Activated CD4-positive, alpha-beta T cell treated with anti-CD3 and anti-CD28 coated beads for 36 hours (primary cell): ENCODE data around the gene IRF5. TPM values are rescaled to one million over a fixed set of nuclear protein-coding genes. Genes with fewer than 3 reads are reported as not detected.

Experiments used
- ATAC-seq: fragments of 200-7000 bp; cut with Tn5 transposase; one replicate; pipeline ENCODE4 v1.10.0; 2021; ENCODE audit warnings: mild to moderate bottlenecking, moderate library complexity
- CTCF ChIA-PET: fragments of 350-600 bp; sonication (Branson Sonifier 250); formaldehyde crosslinking; loops from one replicate; lab custom pipeline; 2021; ENCODE audit warnings: antibody characterized with exemption; lab: Charles Lee
- POLR2A ChIA-PET: fragments of 350-600 bp; sonication (Branson Sonifier 250); formaldehyde crosslinking; loops from one replicate; lab custom pipeline; 2021; ENCODE audit warnings: antibody characterized with exemption, inconsistent platforms; lab: Charles Lee
- DNase-seq: peaks from one replicate; pipeline ENCODE4 v3.0.0-alpha.2; 2020
- H3K27ac Mint-ChIP-seq: one replicate; pipeline ENCODE4 v1.8.0; 2021; ENCODE audit warnings: mixed read lengths
- H3K27me3 Mint-ChIP-seq: one replicate; pipeline ENCODE4 v1.8.0; 2021; ENCODE audit warnings: mixed read lengths
- H3K36me3 Mint-ChIP-seq: one replicate; pipeline ENCODE4 v1.8.0; 2021; ENCODE audit warnings: low read depth, mixed read lengths
- H3K4me1 Mint-ChIP-seq: one replicate; pipeline ENCODE4 v1.8.0; 2021; ENCODE audit warnings: mixed read lengths
- H3K4me3 Mint-ChIP-seq: one replicate; pipeline ENCODE4 v1.8.0; 2021; ENCODE audit warnings: mild to moderate bottlenecking, moderate library complexity, mixed read lengths
- H3K9me3 Mint-ChIP-seq: one replicate; pipeline ENCODE4 v1.8.0; 2021; ENCODE audit warnings: low read depth, mixed read lengths
- intact Hi-C, 2 experiments: fragments of 100-400 bp; cut with DNase I in 1 of 2; cut with micrococcal nuclease in 1 of 2; formaldehyde crosslinking; loops; one replicate each; pipeline versions ENCODE4 v1.14.2 to v1.15.1; 2022 to 2024; cut with DNase I, micrococcal nuclease
- total RNA-seq, 2 experiments: library from RNA; stranded (reverse); gene quantifications; one replicate each; pipeline ENCODE4 v1.2.3, GENCODE V29; 2021

The IRF5 gene
- 1 to 10 TPM; 7.2 to 8.5 TPM for total RNA-seq

- Mint-ChIP-seq H3K4me3 (peak within 1 kb of the TSS; percentile 87), H3K9me3 (no peaks in the 10 kb centered on the region), H3K27ac (peak within 1 kb of the TSS; percentile 83), H3K27me3 (peaks cover 20% of the 10 kb centered on the region), H3K36me3 (peaks cover 2% of the 10 kb centered on the region), H3K4me1 (peaks cover 43% of the 10 kb centered on the region)
- ChIA-PET CTCF (interaction anchor here (0.5 to 0.9 kb wide), 2 partner anchors 152 to 161 kb away, joined by 3 to 4 read pairs; no protein-coding TSS in a partner anchor), POLR2A (no interaction called here)
- ATAC-seq (peak; percentile 11), DNase-seq (peak; percentile 50)
- intact Hi-C loops = no loop called here
These were observed at the start of gene IRF5 for GRCh38 chr7:128937647-128938543. TSS of gene IRF5 (plus strand) at chr7:128937927. CDS start at chr7:128942082, 4,155 bp downstream.

GRCh38 chr7:128888039-128888755 is 49.5 kb upstream of the IRF5 start:
- Mint-ChIP-seq H3K27ac (no peak overlapping the region), H3K4me1 (no peaks in the 10 kb centered on the region), H3K4me3 (no peak overlapping the region), H3K36me3 (no peaks in the 10 kb centered on the region), H3K27me3 (peaks cover 13% of the 10 kb centered on the region), H3K9me3 (no peaks in the 10 kb centered on the region)
- ChIA-PET POLR2A (no interaction called here), CTCF (no interaction called here)
- DNase-seq = no peak
- intact Hi-C loops = no loop called here
- ATAC-seq = no peak

- Mint-ChIP-seq H3K27ac (no peak overlapping the region), H3K4me1 (no peaks in the 10 kb centered on the region), H3K36me3 (no peaks in the 10 kb centered on the region), H3K9me3 (no peaks in the 10 kb centered on the region), H3K4me3 (no peak overlapping the region), H3K27me3 (peaks cover 13% of the 10 kb centered on the region)
- no peak for ATAC-seq
- CTCF ChIA-PET = interaction anchor here (0.5 kb wide), 1 partner anchor 342 kb away, joined by 3 read pairs; no protein-coding TSS in a partner anchor
- DNase-seq = no peak
- intact Hi-C loops = no loop called here
- POLR2A ChIA-PET = no interaction called here
These were observed 49.0 kb upstream of the IRF5 start for GRCh38 chr7:128888756-128889095.

- Mint-ChIP-seq H3K9me3 (no peaks in the 10 kb centered on the region), H3K27me3 (peaks cover 13% of the 10 kb centered on the region), H3K36me3 (no peaks in the 10 kb centered on the region), H3K4me3 (no peak overlapping the region), H3K4me1 (no peaks in the 10 kb centered on the region), H3K27ac (no peak overlapping the region)
- intact Hi-C loops = no loop called here
- DNase-seq = no peak
- ChIA-PET POLR2A (no interaction called here), CTCF (interaction anchor here (0.5 to 0.7 kb wide), 2 partner anchors 184 to 342 kb away, joined by 3 read pairs; no protein-coding TSS in a partner anchor)
- ATAC-seq = no peak
These were observed 48.6 kb upstream of the IRF5 start for GRCh38 chr7:128889121-128889520.

GRCh38 chr7:128890306-128891109 is 47.2 kb upstream of the IRF5 start:
- POLR2A ChIA-PET = no interaction called here
- no peak overlapping the region for H3K4me3 Mint-ChIP-seq
- CTCF ChIA-PET = no interaction called here
- no peak overlapping the region for H3K27ac Mint-ChIP-seq
- DNase-seq (no peak), ATAC-seq (no peak)
- H3K4me1 Mint-ChIP-seq = no peaks in the 10 kb centered on the region
- intact Hi-C loops = no loop called here
- no peaks in the 10 kb centered on the region for H3K9me3 Mint-ChIP-seq
- peaks cover 13% of the 10 kb centered on the region for H3K27me3 Mint-ChIP-seq
- H3K36me3 Mint-ChIP-seq = no peaks in the 10 kb centered on the region

GRCh38 chr7:128891110-128891941 is 46.4 kb upstream of the IRF5 start:
- intact Hi-C loops = no loop called here
- Mint-ChIP-seq H3K36me3 (no peaks in the 10 kb centered on the region), H3K4me3 (no peak overlapping the region), H3K27ac (no peak overlapping the region), H3K4me1 (no peaks in the 10 kb centered on the region), H3K27me3 (peaks cover 11% of the 10 kb centered on the region), H3K9me3 (no peaks in the 10 kb centered on the region)
- DNase-seq (peak; percentile 35), ATAC-seq (no peak)
- CTCF ChIA-PET = no interaction called here
- POLR2A ChIA-PET = no interaction called here

- no peak for DNase-seq
- intact Hi-C loops = no loop called here
- POLR2A ChIA-PET = no interaction called here
- CTCF ChIA-PET = no interaction called here
- Mint-ChIP-seq H3K27ac (no peak overlapping the region), H3K27me3 (peaks cover 11% of the 10 kb centered on the region), H3K4me1 (no peaks in the 10 kb centered on the region), H3K9me3 (no peaks in the 10 kb centered on the region), H3K36me3 (no peaks in the 10 kb centered on the region), H3K4me3 (no peak overlapping the region)
- no peak for ATAC-seq
These were observed 45.8 kb upstream of the IRF5 start for GRCh38 chr7:128891942-128892269.

- H3K4me3 Mint-ChIP-seq = no peak overlapping the region
- POLR2A ChIA-PET = no interaction called here
- CTCF ChIA-PET = interaction anchor here (1.2 kb wide), 1 partner anchor 9 kb away, joined by 8 read pairs; no protein-coding TSS in a partner anchor
These were observed 45.0 kb upstream of the IRF5 start for GRCh38 chr7:128892521-128893250.

GRCh38 chr7:128893251-128894100 is 44.3 kb upstream of the IRF5 start:
- intact Hi-C loops = no loop called here
- Mint-ChIP-seq H3K9me3 (peaks cover 3% of the 10 kb centered on the region), H3K36me3 (no peaks in the 10 kb centered on the region), H3K4me3 (no peak overlapping the region), H3K4me1 (no peaks in the 10 kb centered on the region), H3K27me3 (peaks cover 11% of the 10 kb centered on the region), H3K27ac (no peak overlapping the region)
- DNase-seq (no peak), ATAC-seq (no peak)
- CTCF ChIA-PET = interaction anchor here (1.2 kb wide), 1 partner anchor 10 kb away, joined by 8 read pairs; no protein-coding TSS in a partner anchor
- POLR2A ChIA-PET = no interaction called here

More at GRCh38 chr7:128892521-128893250, 45.0 kb upstream of the IRF5 start:
- no peaks in the 10 kb centered on the region for H3K9me3 Mint-ChIP-seq
- H3K36me3 Mint-ChIP-seq = no peaks in the 10 kb centered on the region
- ATAC-seq (no peak), DNase-seq (no peak)
- peaks cover 11% of the 10 kb centered on the region for H3K27me3 Mint-ChIP-seq
- intact Hi-C loops = no loop called here
- no peaks in the 10 kb centered on the region for H3K4me1 Mint-ChIP-seq
- H3K27ac Mint-ChIP-seq = no peak overlapping the region

- ChIA-PET POLR2A (no interaction called here), CTCF (interaction anchor here (0.9 kb wide), 1 partner anchor 8 kb away, joined by 3 read pairs; no protein-coding TSS in a partner anchor)
- no peak overlapping the region for H3K4me3 Mint-ChIP-seq
- H3K36me3 Mint-ChIP-seq = no peaks in the 10 kb centered on the region
- H3K9me3 Mint-ChIP-seq = peaks cover 4% of the 10 kb centered on the region
- no peaks in the 10 kb centered on the region for H3K4me1 Mint-ChIP-seq
- no peak for ATAC-seq
- intact Hi-C loops = no loop called here
- no peak overlapping the region for H3K27ac Mint-ChIP-seq
- H3K27me3 Mint-ChIP-seq = peaks cover 11% of the 10 kb centered on the region
- DNase-seq = no peak
These were observed 43.7 kb upstream of the IRF5 start for GRCh38 chr7:128894101-128894440.
